Measurements from ENCODE around the gene IFNA10.
"Not testable (repeated sequence)": the region's sequence is repeated elsewhere in the genome, so short reads cannot be mapped to it uniquely, and the experiment has no call there.

The IFNA10 gene

GRCh38 chr9:21187487-21187886, 19.5 kb downstream of the IFNA10 start, which contains the start of gene IFNA4:
Gene IFNA4, minus strand, starts transcription at chr9:21187587. Its CDS starts 56 bp downstream, at chr9:21187531.
- DNase-seq = not testable (repeated sequence)

GRCh38 chr9:21182810-21183736, 23.9 kb downstream of the IFNA10 start:
- not testable (repeated sequence) for DNase-seq

- no peak for DNase-seq
Measured at GRCh38 chr9:21174671-21175070, 32.3 kb downstream of the IFNA10 start.

GRCh38 chr9:21172156-21172555, 34.8 kb downstream of the IFNA10 start:
- DNase-seq = no peak

- no peak for DNase-seq
Measured at GRCh38 chr9:21171351-21171750, 35.6 kb downstream of the IFNA10 start.

GRCh38 chr9:21166560-21166959, 40.4 kb downstream of the IFNA10 start, which contains the start of gene IFNA21:
Gene IFNA21, minus strand, starts transcription at chr9:21166660. Its CDS starts 48 bp downstream, at chr9:21166612.
- DNase-seq = not testable (repeated sequence)

- no peak for DNase-seq
Measured at GRCh38 chr9:21165516-21165915, 41.4 kb downstream of the IFNA10 start.

- DNase-seq = no peak
Measured at GRCh38 chr9:21160178-21160577, 46.8 kb downstream of the IFNA10 start.

Measured in activated T-cell treated with anti-CD3 and anti-CD28 coated beads for 4 hours (primary cell).